ENCODE data around the gene NXPH3.

Gene NXPH3

DNA sequence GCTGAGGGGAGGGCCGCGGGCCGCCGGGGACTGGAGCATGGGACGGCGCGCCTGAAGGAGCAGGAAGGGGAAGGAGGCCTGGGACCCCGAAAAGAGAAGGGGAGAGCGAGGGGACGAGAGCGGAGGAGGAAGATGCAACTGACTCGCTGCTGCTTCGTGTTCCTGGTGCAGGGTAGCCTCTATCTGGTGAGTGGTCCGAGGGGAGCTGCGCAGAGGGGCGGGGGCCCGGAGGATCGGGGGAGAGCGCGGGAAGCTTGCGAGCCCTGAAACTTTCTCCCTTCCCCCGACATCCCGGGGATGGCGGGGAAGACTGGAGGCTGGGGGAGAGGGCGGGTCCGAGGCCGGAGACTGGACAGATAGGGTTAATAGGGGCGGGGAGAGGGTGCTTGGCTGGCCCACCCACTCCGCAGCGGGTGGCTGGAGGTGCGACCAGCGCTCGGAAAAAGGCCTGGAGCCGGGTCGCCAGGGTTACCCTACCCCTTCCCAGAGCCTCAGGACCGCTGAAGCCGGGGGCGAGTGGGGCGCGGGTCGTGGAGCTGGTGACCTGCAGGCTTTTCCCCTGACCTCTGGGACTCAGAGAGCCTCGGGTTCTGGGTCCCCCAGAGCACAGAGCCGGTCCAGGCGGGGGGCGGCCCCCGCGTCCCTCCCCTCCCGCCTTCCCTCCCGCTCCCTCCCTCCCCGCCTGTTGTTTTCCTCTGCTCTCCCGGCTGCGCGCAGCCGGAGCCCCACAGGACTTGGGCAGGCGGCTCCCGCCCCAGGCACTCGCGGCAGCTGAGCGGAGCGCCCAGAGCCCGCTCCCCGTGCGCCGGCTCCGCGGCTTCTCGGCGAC lies 631 bp downstream of the NXPH3 start:
- no peak for DNase-seq (ENCODE audit: low read depth)

DNA sequence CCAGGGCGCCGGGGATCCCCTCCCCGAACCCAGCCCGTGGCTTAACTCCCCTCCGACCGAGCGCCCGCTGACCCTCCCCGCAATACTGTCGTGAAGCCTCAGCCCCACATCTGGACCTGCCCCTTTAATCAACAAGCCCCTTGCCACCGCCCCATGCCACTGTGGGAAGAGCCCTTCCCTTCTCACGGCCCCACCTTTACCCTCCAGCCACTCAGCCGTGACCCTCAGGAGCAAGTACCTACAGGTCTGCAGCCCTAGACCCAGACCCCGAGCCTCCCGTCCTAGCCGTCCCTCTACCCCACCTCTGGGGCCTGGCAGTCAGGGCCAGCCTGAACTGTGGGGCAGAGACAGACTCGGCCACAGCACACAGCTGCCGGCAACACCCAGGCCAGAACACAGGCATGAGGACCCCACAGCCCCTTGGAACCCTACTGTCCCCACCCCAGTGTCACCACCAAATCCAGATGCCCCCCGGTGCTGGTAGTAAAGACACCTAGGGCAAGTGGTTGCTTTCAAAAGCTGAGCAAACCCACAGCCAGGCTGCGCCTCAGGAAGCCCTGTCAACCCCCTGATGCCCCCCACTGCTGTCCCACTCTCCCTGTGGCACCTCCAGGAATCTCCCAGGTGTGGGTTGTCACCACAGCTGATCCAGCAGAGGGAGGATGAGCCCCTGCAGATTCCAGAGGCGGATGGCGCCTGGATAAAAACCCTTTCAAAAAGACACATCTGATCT lies 1.4 kb downstream of the NXPH3 start:
- DNase-seq (ENCODE audit: low read depth), result no peak

DNA sequence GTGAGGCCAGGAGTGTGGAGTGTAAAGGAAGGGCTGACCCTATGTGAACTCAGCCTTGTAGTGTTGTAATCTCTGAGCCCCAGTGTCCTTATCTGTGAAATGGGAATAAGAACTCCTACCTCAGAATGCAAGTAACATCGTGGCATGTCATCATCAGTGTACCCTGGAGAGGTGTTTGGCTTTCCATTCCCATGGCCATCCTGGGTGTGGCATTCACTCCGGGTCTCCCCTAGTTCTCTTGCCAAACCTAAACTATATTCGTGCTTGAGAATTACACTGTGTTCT lies 1.9 kb downstream of the NXPH3 start:
- DNase-seq (ENCODE audit: low read depth), result no peak

DNA sequence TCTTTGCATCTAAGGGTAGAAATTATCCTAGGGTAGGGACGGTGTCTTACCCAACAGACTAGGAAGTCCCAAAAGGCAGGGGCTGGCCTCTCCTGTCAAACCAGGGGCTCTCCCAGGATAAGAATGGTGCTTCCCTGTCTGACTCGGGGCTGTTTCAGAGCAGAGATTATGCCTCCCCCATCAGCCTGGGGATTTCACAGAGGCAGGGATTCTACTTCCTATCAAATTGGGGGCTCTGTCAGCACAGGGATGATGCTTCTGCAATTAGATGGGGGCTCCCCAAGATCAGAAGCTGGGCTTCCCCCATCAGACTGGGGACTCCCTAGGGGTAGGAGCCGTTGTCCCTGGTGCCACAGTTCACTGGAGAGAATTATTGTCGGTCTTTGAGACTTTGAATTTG lies 2.3 kb downstream of the NXPH3 start:
- DNase-seq (ENCODE audit: low read depth), result no peak

DNA sequence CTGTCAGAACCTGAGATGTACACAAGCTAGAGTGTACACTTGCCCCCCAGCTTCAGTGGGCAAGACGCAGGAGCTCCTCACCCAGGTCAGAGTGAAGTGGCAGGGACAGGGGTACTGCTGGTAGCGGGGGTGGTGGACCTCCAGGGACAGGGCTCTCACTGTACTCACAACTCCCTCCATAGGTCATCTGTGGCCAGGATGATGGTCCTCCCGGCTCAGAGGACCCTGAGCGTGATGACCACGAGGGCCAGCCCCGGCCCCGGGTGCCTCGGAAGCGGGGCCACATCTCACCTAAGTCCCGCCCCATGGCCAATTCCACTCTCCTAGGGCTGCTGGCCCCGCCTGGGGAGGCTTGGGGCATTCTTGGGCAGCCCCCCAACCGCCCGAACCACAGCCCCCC lies 2.7 kb downstream of the NXPH3 start:
- DNase-seq (ENCODE audit: low read depth), result no peak

DNA sequence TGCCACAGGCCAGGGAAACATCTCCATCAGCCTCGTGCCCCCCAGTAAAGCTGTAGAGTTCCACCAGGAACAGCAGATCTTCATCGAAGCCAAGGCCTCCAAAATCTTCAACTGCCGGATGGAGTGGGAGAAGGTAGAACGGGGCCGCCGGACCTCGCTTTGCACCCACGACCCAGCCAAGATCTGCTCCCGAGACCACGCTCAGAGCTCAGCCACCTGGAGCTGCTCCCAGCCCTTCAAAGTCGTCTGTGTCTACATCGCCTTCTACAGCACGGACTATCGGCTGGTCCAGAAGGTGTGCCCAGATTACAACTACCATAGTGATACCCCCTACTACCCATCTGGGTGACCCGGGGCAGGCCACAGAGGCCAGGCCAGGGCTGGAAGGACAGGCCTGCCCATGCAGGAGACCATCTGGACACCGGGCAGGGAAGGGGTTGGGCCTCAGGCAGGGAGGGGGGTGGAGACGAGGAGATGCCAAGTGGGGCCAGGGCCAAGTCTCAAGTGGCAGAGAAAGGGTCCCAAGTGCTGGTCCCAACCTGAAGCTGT lies 3.4 kb downstream of the NXPH3 start:
- no peak for DNase-seq (ENCODE audit: low read depth)

DNA sequence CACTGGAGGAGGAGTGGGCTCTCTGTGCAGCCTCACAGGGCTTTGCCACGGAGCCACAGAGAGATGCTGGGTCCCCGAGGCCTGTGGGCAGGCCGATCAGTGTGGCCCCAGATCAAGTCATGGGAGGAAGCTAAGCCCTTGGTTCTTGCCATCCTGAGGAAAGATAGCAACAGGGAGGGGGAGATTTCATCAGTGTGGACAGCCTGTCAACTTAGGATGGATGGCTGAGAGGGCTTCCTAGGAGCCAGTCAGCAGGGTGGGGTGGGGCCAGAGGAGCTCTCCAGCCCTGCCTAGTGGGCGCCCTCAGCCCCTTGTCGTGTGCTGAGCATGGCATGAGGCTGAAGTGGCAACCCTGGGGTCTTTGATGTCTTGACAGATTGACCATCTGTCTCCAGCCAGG lies 3.9 kb downstream of the NXPH3 start:
- no peak for DNase-seq (ENCODE audit: low read depth)

DNA sequence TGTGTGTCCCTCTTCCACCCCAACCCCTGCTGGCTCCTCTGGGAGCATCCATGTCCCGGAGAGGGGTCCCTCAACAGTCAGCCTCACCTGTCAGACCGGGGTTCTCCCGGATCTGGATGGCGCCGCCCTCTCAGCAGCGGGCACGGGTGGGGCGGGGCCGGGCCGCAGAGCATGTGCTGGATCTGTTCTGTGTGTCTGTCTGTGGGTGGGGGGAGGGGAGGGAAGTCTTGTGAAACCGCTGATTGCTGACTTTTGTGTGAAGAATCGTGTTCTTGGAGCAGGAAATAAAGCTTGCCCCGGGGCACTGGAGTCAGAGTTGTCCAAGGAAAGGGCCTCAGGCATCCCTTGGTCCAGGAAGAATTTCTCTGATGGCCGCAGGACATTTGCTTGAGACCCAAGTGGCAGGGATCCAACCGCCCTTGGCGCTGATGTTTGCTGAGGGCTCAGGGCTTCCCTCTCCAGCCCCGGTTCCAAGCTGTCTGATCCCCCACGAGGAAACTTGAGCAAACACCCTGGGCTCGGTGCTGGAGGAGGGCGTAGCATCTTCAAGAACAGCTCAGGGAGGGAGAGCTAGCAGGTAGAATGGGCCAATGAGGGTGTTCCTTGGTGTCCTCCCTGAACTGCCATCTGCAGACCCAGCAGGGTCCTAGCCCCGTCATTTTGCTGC lies 4.5 kb downstream of the NXPH3 start:
- no peak for DNase-seq (ENCODE audit: low read depth)

DNA sequence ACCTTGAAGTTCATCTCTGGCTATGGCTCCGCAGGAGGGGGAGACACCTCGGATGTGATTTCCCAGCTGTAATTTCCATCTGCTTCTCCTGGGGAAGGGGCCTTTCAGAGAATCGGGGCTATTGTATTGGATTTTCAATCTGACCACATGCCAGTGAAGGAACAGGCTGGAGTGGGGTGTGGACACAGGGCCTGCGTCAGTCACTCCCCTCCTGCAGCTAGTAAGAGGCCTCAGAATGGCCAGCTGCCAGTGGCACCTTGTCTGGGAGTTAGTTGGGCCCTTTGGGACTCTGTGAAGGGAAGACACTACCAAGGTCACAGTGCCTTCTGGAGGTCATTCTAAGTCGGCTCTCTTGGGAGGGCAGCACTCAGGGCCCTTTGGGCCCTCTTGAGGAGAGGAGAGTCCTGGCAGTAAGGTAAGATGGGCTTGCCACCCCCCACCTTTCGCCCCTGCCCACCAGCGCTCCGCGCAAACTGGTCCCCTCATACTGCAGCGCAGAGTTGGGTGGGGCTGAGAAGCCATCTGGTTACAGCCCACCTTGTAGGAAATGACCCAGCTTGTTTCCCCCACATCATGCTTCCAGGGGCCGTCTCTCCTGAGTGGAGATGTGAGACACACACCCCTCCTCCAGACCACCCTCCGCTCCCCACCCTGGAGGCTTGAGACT lies 5.4 kb downstream of the NXPH3 start:
- DNase-seq (ENCODE audit: low read depth), result no peak

DNA sequence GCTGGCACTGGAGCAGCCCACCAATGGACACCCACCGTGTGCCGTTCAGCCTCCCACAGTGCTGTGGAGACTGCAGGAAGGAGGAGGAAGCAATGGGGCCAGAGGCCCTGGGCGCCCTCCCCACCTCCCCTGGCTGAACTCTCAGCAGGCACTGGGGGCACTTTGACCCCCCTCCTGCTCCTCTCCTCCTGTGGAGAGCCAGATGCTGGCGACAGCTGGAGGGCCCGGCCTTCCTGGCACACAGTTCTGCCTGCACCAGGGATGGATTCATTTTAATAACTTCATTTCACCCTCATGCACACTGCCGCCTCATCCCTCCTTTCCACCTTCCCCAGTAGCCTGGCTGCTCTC lies 6.0 kb downstream of the NXPH3 start:
- no peak for DNase-seq (ENCODE audit: low read depth)

DNA sequence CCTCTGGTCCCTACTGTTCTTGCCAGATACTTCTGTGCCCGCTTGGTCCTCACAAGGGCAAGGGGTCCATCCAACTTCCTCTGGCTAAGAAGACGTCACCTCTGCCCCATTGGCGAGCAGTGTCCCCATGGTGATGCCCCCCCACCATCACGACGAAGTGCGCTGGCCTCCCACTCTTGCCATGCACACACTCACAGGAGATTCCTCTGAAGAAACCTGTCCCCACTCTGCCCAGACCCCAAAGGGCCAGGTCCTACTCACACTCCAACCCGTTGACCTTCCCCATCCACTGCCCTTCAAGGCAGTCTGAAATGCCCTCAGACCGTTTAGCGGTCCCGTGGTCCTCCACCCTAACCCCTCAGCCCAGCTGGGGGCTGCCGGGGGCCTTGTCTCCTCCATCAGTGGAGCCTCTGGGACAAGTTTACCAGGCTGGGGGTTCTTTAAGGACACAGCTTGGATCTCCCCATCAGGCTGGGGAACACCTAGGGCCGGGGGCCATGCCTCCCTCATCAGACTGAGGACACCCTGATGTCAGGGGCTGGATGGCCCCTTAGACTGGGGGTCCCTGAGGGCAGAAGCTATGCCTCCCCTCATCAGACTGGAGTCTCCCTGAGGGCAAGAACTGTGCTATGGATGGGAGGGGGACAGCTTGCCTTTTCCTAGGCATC lies 6.5 kb downstream of the NXPH3 start:
- DNase-seq (ENCODE audit: low read depth), result no peak

DNA sequence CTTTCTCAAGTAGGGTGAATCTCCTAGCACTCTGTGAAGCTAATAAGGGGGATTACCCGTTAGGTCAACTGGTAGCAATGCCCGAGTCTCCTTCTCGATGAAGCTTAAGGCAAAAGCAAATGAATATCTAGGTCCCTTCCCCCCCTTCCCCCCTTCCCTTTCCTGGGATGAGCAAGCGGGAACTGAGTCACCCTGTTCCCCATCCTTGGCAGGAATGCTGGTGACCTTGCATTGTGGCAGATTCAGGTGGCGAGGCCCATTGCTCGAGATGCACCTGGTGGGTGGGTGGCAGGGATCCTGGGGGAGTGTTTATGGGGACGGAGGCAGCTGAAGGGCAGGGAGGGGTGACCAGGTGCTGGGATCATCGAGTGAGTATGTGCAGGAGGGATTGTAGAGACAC lies 7.1 kb downstream of the NXPH3 start:
- no peak for DNase-seq (ENCODE audit: low read depth)

DNA sequence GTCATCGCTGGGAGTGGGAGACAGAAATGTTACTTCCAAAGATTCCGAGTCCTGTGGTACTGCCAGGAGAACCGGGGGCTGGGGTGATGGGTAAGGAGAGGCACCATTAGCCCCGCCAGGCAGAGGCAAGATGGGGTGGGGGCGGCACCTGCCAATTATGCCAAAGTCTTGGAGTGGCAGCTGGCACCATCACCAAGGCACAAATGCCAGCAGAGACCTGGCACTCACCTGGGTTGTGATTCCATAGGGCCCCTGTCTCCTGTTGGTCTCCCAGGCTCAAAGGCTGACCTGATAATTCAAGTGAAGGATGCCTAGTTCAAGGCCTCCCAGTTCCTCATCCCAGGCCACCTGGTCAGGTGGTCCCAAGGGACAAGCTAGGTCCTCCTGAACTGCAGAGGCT lies 7.6 kb downstream of the NXPH3 start:
- DNase-seq (ENCODE audit: low read depth), result no peak

DNA sequence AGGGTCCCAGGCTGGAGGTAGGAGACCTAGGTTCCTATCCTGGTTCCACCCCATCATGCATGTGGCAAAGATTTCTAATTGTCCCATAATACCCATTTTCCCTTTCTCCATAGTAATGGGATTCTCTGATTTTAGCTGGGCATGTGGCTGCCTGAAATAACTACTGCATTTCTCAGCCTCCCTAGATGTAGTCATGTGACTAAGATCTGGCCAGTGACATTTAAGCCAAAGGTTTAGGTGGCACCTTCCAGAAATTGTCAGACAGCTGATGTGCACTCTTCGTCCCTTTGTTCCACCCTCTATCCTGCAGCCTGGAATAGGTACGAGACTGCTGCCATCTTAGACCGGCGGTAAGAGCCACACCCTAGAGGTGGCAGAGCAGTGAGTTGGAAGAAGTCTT lies 8.2 kb downstream of the NXPH3 start:
- DNase-seq (ENCODE audit: low read depth), result no peak

DNA sequence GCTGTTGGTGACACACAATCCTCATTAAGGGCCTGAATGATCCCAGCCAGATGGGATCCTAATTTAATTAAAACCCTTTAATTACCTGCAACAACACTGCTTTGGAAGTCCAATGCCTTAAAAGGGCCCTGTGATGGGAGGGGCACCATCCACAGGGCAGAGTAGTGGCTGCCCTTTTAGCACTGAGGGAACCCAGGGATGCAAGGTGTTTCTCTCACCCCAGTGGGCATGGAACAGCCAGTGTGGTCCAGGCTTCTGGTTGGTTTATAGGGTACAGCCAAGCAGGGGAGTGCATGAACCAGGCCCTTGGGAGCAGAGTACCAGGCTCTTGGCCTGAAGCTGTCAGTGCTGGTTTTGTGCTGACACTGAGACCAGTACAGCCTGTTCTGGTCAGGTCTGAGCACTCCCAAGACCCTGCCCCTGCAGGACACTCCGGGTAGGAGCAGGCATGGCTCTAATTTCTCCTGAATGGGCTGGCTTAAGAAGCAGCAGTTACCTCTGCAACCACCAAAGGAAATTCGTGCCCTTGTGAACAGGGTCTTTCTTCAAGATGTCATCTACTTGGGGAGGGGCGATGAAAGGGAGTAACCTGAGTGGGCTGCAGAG lies 9.9 kb downstream of the NXPH3 start:
- no peak for DNase-seq (ENCODE audit: low read depth)

DNA sequence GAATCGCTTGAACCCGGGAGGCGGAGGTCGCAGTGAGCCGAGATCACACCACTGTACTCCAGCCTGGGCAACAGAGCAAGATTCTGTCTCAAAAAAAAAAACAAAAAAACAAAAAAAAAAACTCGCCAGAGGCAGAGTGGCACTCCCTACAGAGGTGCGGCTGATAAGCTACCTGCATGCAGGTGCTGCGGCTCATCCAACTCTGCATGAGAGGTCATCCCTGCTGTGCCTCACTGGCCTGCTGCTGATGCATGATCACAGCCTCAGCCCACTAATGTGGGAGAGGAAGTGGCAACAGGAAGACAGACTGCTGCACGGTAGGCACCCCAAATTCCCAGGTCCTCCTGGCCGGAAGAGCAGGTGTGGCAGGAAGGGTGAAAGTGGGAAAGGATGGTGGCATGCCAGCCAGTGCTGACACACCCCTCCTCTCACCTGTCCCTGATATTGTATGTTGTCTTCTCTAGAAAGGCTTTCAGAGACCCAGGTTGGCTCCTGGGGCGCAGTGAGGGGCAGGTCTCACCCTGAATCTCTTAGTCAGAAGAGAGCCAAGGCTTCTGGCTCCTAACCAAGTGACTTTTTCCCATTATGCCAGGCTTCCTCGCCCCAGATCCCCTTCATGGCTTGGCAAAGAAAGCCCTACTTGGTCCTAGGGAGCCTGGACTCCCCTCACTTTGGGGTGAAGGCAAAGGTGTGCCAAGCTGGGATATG lies 11.8 kb downstream of the NXPH3 start:
- DNase-seq (ENCODE audit: low read depth), result no peak

DNA sequence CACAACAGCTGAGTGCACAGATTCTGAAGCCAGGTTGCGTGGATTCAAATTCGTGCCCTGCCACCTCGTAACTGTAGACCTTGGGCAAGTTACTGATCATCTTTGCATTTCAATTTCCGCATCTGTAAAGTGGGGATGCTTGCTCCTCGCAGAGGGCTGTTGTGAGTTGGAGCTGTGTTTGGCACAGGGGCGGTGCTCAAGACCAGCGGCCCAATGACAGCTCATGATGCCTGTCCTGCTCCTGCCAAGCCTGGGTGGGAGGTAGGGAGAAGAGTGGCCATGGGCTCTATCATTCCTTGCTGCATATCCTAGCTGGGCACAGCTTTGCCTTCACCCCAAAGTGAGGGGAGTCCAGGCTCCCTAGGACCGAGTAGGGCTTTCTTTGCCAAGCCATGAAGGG lies 12.6 kb downstream of the NXPH3 start:
- no peak for DNase-seq (ENCODE audit: low read depth)

DNA sequence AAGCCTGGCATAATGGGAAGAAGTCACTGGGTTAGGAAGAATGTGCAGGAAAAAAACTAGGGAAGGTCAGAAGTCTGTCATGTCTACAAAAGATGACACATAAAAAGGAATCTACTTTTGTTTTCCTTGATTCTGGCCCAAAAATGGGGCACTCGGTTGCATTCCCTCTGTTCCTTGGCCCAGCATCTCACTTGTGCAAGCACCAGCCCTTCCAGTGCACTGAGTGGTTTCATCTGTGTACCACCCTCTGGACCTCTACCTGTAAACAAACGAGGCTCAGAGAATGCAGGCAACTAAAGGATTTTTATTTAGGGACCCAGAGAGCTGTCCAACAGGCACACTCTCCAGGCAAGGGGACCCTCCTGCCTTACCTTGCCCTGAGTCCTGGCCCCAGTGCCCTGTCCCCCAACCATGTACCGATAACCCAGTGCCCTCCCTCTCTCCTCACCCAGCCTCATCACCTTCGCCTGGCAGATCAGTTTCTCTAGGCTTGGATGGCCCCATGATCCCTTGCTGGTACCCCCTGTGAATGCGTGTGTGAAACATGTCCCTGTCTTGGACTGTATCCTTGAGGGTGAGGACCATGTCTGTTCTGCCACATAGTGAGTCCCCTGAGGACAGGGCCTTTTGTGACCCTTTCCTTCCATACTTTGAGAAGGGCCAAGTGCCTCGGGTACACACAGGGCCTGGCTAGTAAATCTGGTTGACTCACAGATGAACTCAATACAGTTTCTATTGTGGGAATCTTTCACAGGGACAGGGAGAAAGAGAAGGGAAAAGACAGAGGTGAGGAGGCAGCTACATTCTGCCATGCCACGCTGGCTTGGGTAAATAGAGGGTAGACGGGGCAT lies 13.3 kb downstream of the NXPH3 start:
- DNase-seq (ENCODE audit: low read depth), result no peak

DNA sequence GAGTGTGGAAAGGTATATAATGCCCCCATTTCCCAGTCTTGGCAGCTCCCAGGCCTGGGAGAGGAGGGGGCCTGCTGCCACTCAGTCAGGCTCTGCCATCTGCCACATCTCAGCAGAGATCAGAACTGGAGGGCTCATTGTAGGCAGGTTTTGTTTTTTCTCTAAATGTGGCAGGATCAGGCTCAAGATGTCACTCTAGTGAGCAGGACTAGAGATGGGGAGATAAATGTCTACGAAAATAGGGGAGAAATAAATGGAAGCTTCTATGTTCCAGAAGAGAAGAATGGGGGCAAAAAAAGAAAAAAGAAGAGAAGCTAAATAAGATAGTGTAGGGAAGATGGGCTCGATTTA lies 13.9 kb downstream of the NXPH3 start:
- DNase-seq (ENCODE audit: low read depth), result no peak

DNA sequence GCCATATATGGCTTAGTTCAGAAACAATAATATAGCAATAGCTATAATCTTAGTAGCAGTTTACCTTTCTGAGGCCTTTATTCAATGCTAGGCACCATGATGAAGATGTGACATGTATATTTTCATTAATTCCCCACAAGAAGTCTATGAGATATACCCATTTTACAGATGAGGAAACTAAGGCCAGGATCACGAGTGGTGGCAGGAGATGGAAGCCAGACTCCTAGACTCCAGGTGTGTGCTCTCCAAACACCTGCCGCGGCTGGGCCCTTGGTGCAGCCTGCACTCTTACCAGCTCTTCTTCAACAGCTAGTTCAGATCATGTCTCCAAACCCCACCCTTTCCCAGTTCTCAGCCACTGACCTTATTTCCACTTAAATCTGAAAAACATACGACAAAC lies 15.2 kb downstream of the NXPH3 start:
- DNase-seq (ENCODE audit: low read depth), result no peak

All from GM04504 (cell line).